SH-SY5Y (cell line): ENCODE data around the gene DNAI2.

ENCODE experiments used
- GATA2 ChIP-seq: IDR thresholded peaks from 2 replicates; pipeline ENCODE4 v1.6.1; 2011; ENCODE audit warnings: mild to moderate bottlenecking, low read depth, low read length
- GATA3 ChIP-seq: IDR thresholded peaks from 2 replicates; pipeline ENCODE4 v1.6.1; 2011; ENCODE audit warnings: low read depth, mild to moderate bottlenecking, low read length, moderate library complexity

- TF ChIP-seq GATA2, result no peak
- TF ChIP-seq GATA3, result no peak
Observed at GRCh38 chr17:74287031-74287602, 13.1 kb downstream of the DNAI2 start.
